GM23338 (cell line): Measurements from ENCODE around the gene CMPK2. TPM values are rescaled to one million over a fixed set of nuclear protein-coding genes. Genes with fewer than 3 reads are reported as not detected.

ENCODE experiments used
- ATAC-seq: fragments of 200-7000 bp; cut with Tn5 transposase; 3 replicates; pipeline ENCODE4 v1.9.1; 2020
- DNase-seq: peaks from one replicate; pipeline ENCODE4 v3.0.0-alpha.2; 2015; ENCODE audit warnings: low spot score
- H2AFZ ChIP-seq: fragments of 200-600 bp; sonication (generic); 2 replicates; pipeline ENCODE4 v1.8.0; 2016; ENCODE audit warnings: antibody characterized with exemption, mild to moderate bottlenecking, moderate library complexity
- H3F3A ChIP-seq: fragments of 200-600 bp; sonication (generic); replicated peaks from 2 replicates; pipeline ENCODE4 v1.8.0; 2017; ENCODE audit warnings: antibody characterized with exemption, mixed run types, low read depth
- H3K27ac ChIP-seq: fragments of 200-600 bp; sonication (generic); 2 replicates; pipeline ENCODE4 v1.6.1; 2016; ENCODE audit warnings: low read depth
- H3K27me3 ChIP-seq: fragments of 200-600 bp; sonication (generic); 2 replicates; pipeline ENCODE4 v1.8.0; 2016; ENCODE audit warnings: mild to moderate bottlenecking, mixed run types, moderate library complexity; ENCODE audit not compliant: insufficient read depth
- H3K36me3 ChIP-seq: fragments of 200-600 bp; sonication (generic); 2 replicates; pipeline ENCODE4 v1.8.0; 2016; ENCODE audit warnings: mild to moderate bottlenecking; ENCODE audit not compliant: insufficient read depth
- H3K4me1 ChIP-seq: fragments of 200-600 bp; sonication (generic); 2 replicates; pipeline ENCODE4 v1.8.0; 2016; ENCODE audit warnings: mild to moderate bottlenecking, moderate library complexity; ENCODE audit not compliant: insufficient read depth
- H3K4me2 ChIP-seq: fragments of 200-600 bp; sonication (generic); 2 replicates; pipeline ENCODE4 v1.7.1; 2017; ENCODE audit warnings: mixed run types
- H3K4me3 ChIP-seq: fragments of 200-600 bp; sonication (generic); 2 replicates; pipeline ENCODE4 v1.6.1; 2016; ENCODE audit warnings: mixed run types
- H3K79me2 ChIP-seq: fragments of 200-600 bp; sonication (generic); replicated peaks from 2 replicates; pipeline ENCODE4 v1.8.0; 2017; ENCODE audit warnings: mild to moderate bottlenecking; ENCODE audit not compliant: insufficient read depth
- H3K9me2 ChIP-seq: fragments of 200-600 bp; sonication (generic); 2 replicates; pipeline ENCODE4 v1.8.0; 2017; ENCODE audit not compliant: insufficient read depth
- H4K20me1 ChIP-seq: fragments of 200-600 bp; sonication (generic); replicated peaks from 2 replicates; pipeline ENCODE4 v1.8.0; 2017; ENCODE audit warnings: mild to moderate bottlenecking; ENCODE audit not compliant: insufficient read depth
- H3K27ac Mint-ChIP-seq: 2 replicates; pipeline ENCODE4 v1.8.0; 2020; ENCODE audit warnings: inconsistent platforms, mild to moderate bottlenecking, moderate library complexity, mixed read lengths
- H3K27me3 Mint-ChIP-seq: 3 replicates; pipeline ENCODE4 v1.8.0; 2022; ENCODE audit warnings: low read depth, mild to moderate bottlenecking, moderate library complexity, mixed read lengths, inconsistent platforms; ENCODE audit not compliant: insufficient read depth, poor library complexity
- H3K36me3 Mint-ChIP-seq: 3 replicates; pipeline ENCODE4 v1.8.0; 2021; ENCODE audit warnings: low read depth, mild to moderate bottlenecking, inconsistent platforms, moderate library complexity, mixed read lengths
- H3K4me1 Mint-ChIP-seq: 3 replicates; pipeline ENCODE4 v1.8.0; 2020; ENCODE audit warnings: mild to moderate bottlenecking, inconsistent platforms, mixed read lengths
- H3K4me3 Mint-ChIP-seq: 3 replicates; pipeline ENCODE4 v1.8.0; 2021; ENCODE audit warnings: moderate library complexity, mild to moderate bottlenecking, inconsistent platforms, mixed read lengths
- H3K9me3 Mint-ChIP-seq: 3 replicates; pipeline ENCODE4 v1.8.0; 2020; ENCODE audit warnings: moderate library complexity, mild to moderate bottlenecking, inconsistent platforms, mixed read lengths
- CREB1 ChIP-seq: fragments of 250-450 bp; sonication (Bioruptor Pico); IDR thresholded peaks from 2 replicates; pipeline ENCODE4 v1.5.0; 2020; ENCODE audit warnings: low read depth, mild to moderate bottlenecking, moderate library complexity
- EZH2 ChIP-seq: fragments of 200-600 bp; sonication (generic); IDR thresholded peaks from one replicate; pipeline ENCODE4 v1.8.0; 2017; ENCODE audit warnings: antibody characterized with exemption, mild to moderate bottlenecking, low read depth; ENCODE audit not compliant: unreplicated experiment
- EZH2phosphoT487 ChIP-seq: fragments of 200-600 bp; sonication (generic); IDR thresholded peaks from one replicate; pipeline ENCODE4 v1.8.1; 2018; ENCODE audit warnings: antibody characterized with exemption; ENCODE audit not compliant: unreplicated experiment
- JUNB ChIP-seq: IDR thresholded peaks from one replicate; pipeline ENCODE4 v1.6.1; 2016; ENCODE audit warnings: antibody characterized with exemption; ENCODE audit not compliant: unreplicated experiment
- NANOG ChIP-seq: IDR thresholded peaks from 2 replicates; pipeline ENCODE4 v1.6.1; 2016; ENCODE audit warnings: antibody characterized with exemption, borderline replicate concordance
- POLR2AphosphoS5 ChIP-seq: IDR thresholded peaks from 2 replicates; pipeline ENCODE4 v1.6.1; 2016; ENCODE audit warnings: antibody characterized with exemption, low read depth
- STAT1 ChIP-seq: IDR thresholded peaks from one replicate; pipeline ENCODE4 v1.6.1; 2016; ENCODE audit warnings: antibody characterized with exemption; ENCODE audit not compliant: unreplicated experiment
- ZNF114 ChIP-seq: fragments of 250-450 bp; sonication (Bioruptor Pico); IDR thresholded peaks from 2 replicates; pipeline ENCODE4 v1.5.0; 2020; ENCODE audit warnings: mild to moderate bottlenecking, moderate library complexity
- polyA plus RNA-seq: library from polyadenylated mRNA; unstranded; fragments of >200 nt; fragmentation: Nextera tagmentation; extraction: Ambion mirVana; gene quantifications from 2 replicates; pipeline ENCODE4 v1.2.1, GENCODE V29; 2016
- total RNA-seq: library from RNA; depleted of rRNA; stranded (reverse); fragments of >200 nt; shearing (Covaris generic); gene quantifications from 2 replicates; pipeline ENCODE4 v1.2.3, GENCODE V29; 2014
- TF ChIP-seq, protein P1 (sequence below): fragments of 250-450 bp; sonication (Bioruptor Pico); IDR thresholded peaks from 2 replicates; pipeline ENCODE4 v1.5.0; 2020; ENCODE audit warnings: mild to moderate bottlenecking, moderate library complexity
- TF ChIP-seq, protein P2 (sequence below): IDR thresholded peaks from one replicate; pipeline ENCODE4 v1.6.1; 2018; ENCODE audit warnings: antibody characterized with exemption; ENCODE audit not compliant: unreplicated experiment
- TF ChIP-seq, protein P3 (sequence below), 2 experiments: fragments of 200-600 bp in 1 of 2; sonication (generic) in 1 of 2; conservative IDR thresholded peaks; 2 replicates each; pipeline versions ENCODE4 v1.5.1 to v1.6.1; 2016 to 2017; ENCODE audit warnings: antibody characterized with exemption in 2 of 2, low read depth in 2 of 2, mild to moderate bottlenecking in 2 of 2, moderate library complexity in 1 of 2

Gene CMPK2
- total and polyA plus RNA-seq, 2 experiments from 2014 or later, result 0.13 to 0.56 TPM

DNA sequence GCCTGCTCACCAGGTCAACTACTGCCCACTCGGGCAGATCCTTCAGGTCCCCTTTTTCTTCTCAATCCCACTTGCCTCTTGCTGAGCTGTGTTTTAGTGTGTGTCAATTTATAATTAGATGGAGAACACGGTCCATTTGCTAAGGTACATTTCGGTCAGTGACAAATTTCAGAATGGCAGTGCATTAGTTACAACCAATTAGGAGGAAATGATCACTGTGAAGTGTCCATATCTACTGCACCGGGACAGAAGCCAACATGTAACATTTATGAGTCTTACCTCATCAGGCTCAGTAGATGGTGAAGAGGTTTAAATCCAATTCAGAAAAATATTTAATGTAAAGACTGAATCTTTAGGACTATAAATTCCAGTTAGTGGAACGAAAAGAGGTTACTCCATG is 47.7 kb downstream of the CMPK2 start:
- Histone ChIP-seq H3K36me3 (no peaks in the 10 kb centered on the region), H2AFZ (no peak overlapping the region), H3K4me3 (no peak overlapping the region), H3K27me3 (no peaks in the 10 kb centered on the region), H3K9me2 (peaks cover 3% of the 10 kb centered on the region; the same call in 1 of the 2 replicates), H4K20me1 (no peaks in the 10 kb centered on the region), H3K4me2 (no peak overlapping the region), H3K27ac (no peak overlapping the region), H3K79me2 (no peaks in the 10 kb centered on the region), H3K4me1 (0 out of 2 replicates have a peak, but pooled peaks cover 2% of the 10 kb centered on the region), H3F3A (no peaks in the 10 kb centered on the region)
- Mint-ChIP-seq H3K36me3 (0 out of 3 replicates have a peak, but pooled peaks cover 5% of the 10 kb centered on the region), H3K4me1 (no peaks in the 10 kb centered on the region), H3K27me3 (no peaks in the 10 kb centered on the region), H3K4me3 (no peak overlapping the region), H3K9me3 (peaks cover 50% of the 10 kb centered on the region), H3K27ac (no peak overlapping the region)
- DNase-seq (no peak), ATAC-seq (no peak)
- TF ChIP-seq CREB1 (CRISPR knock-in tag), result no peak

DNA sequence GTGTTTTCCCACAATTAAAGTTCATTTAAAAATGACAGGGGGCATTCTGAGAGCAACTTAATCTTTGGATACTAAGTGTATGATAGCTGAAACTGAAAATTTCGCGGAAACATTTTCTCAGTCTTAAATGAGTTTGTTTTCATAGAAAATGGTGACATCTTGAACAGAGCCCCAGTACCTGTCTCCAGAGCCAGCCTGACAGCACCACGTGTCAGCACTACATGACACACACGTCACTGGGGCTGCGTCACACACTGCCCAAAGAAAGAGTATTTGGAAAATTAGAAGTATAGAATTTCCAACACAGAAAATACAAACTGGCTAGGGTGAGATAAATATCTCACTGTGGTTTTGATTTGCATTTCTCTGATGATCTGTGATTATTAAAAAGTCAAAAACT is 50.8 kb downstream of the CMPK2 start:
- DNase-seq, result no peak
- Histone ChIP-seq H3K27me3 (no peaks in the 10 kb centered on the region), H3K36me3 (no peaks in the 10 kb centered on the region), H4K20me1 (no peaks in the 10 kb centered on the region), H3F3A (no peaks in the 10 kb centered on the region), H3K27ac (no peak overlapping the region), H3K4me1 (peaks cover 7% of the 10 kb centered on the region; the same call in 1 of the 2 replicates), H3K79me2 (no peaks in the 10 kb centered on the region), H2AFZ (no peak overlapping the region), H3K4me2 (no peak overlapping the region), H3K9me2 (peaks cover 3% of the 10 kb centered on the region; the same call in 1 of the 2 replicates), H3K4me3 (no peak overlapping the region)
- peaks cover 5% of the 10 kb centered on the region for H3K27me3 Mint-ChIP-seq
- no peak overlapping the region for H3K27ac Mint-ChIP-seq
- peaks cover 5% of the 10 kb centered on the region; the same call in 1 of the 3 replicates for H3K36me3 Mint-ChIP-seq
- peaks cover 37% of the 10 kb centered on the region for H3K9me3 Mint-ChIP-seq
- no peak for ATAC-seq
- peaks cover 3% of the 10 kb centered on the region; the same call in 2 of the 3 replicates for H3K4me1 Mint-ChIP-seq
- H3K4me3 Mint-ChIP-seq, result no peak overlapping the region
- TF ChIP-seq, protein P1, sequence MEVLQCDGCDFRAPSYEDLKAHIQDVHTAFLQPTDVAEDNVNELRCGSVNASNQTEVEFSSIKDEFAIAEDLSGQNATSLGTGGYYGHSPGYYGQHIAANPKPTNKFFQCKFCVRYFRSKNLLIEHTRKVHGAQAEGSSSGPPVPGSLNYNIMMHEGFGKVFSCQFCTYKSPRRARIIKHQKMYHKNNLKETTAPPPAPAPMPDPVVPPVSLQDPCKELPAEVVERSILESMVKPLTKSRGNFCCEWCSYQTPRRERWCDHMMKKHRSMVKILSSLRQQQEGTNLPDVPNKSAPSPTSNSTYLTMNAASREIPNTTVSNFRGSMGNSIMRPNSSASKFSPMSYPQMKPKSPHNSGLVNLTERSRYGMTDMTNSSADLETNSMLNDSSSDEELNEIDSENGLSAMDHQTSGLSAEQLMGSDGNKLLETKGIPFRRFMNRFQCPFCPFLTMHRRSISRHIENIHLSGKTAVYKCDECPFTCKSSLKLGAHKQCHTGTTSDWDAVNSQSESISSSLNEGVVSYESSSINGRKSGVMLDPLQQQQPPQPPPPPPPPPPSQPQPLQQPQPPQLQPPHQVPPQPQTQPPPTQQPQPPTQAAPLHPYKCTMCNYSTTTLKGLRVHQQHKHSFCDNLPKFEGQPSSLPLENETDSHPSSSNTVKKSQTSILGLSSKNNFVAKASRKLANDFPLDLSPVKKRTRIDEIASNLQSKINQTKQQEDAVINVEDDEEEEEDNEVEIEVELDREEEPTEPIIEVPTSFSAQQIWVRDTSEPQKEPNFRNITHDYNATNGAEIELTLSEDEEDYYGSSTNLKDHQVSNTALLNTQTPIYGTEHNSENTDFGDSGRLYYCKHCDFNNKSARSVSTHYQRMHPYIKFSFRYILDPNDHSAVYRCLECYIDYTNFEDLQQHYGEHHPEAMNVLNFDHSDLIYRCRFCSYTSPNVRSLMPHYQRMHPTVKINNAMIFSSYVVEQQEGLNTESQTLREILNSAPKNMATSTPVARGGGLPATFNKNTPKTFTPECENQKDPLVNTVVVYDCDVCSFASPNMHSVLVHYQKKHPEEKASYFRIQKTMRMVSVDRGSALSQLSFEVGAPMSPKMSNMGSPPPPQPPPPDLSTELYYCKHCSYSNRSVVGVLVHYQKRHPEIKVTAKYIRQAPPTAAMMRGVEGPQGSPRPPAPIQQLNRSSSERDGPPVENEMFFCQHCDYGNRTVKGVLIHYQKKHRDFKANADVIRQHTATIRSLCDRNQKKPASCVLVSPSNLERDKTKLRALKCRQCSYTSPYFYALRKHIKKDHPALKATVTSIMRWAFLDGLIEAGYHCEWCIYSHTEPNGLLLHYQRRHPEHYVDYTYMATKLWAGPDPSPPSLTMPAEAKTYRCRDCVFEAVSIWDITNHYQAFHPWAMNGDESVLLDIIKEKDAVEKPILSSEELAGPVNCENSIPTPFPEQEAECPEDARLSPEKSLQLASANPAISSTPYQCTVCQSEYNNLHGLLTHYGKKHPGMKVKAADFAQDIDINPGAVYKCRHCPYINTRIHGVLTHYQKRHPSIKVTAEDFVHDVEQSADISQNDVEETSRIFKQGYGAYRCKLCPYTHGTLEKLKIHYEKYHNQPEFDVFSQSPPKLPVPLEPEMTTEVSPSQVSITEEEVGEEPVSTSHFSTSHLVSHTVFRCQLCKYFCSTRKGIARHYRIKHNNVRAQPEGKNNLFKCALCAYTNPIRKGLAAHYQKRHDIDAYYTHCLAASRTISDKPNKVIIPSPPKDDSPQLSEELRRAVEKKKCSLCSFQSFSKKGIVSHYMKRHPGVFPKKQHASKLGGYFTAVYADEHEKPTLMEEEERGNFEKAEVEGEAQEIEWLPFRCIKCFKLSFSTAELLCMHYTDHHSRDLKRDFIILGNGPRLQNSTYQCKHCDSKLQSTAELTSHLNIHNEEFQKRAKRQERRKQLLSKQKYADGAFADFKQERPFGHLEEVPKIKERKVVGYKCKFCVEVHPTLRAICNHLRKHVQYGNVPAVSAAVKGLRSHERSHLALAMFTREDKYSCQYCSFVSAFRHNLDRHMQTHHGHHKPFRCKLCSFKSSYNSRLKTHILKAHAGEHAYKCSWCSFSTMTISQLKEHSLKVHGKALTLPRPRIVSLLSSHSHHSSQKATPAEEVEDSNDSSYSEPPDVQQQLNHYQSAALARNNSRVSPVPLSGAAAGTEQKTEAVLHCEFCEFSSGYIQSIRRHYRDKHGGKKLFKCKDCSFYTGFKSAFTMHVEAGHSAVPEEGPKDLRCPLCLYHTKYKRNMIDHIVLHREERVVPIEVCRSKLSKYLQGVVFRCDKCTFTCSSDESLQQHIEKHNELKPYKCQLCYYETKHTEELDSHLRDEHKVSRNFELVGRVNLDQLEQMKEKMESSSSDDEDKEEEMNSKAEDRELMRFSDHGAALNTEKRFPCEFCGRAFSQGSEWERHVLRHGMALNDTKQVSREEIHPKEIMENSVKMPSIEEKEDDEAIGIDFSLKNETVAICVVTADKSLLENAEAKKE (CRISPR knock-in tag), result no peak
- TF ChIP-seq POLR2AphosphoS5 (no peak), STAT1 (no peak), ZNF114 (no peak), EZH2 (no peak), NANOG (no peak), CREB1 (CRISPR knock-in tag) (no peak), JUNB (no peak), EZH2phosphoT487 (no peak)
- TF ChIP-seq, protein P2, sequence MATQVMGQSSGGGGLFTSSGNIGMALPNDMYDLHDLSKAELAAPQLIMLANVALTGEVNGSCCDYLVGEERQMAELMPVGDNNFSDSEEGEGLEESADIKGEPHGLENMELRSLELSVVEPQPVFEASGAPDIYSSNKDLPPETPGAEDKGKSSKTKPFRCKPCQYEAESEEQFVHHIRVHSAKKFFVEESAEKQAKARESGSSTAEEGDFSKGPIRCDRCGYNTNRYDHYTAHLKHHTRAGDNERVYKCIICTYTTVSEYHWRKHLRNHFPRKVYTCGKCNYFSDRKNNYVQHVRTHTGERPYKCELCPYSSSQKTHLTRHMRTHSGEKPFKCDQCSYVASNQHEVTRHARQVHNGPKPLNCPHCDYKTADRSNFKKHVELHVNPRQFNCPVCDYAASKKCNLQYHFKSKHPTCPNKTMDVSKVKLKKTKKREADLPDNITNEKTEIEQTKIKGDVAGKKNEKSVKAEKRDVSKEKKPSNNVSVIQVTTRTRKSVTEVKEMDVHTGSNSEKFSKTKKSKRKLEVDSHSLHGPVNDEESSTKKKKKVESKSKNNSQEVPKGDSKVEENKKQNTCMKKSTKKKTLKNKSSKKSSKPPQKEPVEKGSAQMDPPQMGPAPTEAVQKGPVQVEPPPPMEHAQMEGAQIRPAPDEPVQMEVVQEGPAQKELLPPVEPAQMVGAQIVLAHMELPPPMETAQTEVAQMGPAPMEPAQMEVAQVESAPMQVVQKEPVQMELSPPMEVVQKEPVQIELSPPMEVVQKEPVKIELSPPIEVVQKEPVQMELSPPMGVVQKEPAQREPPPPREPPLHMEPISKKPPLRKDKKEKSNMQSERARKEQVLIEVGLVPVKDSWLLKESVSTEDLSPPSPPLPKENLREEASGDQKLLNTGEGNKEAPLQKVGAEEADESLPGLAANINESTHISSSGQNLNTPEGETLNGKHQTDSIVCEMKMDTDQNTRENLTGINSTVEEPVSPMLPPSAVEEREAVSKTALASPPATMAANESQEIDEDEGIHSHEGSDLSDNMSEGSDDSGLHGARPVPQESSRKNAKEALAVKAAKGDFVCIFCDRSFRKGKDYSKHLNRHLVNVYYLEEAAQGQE, result no peak
- TF ChIP-seq, protein P3, sequence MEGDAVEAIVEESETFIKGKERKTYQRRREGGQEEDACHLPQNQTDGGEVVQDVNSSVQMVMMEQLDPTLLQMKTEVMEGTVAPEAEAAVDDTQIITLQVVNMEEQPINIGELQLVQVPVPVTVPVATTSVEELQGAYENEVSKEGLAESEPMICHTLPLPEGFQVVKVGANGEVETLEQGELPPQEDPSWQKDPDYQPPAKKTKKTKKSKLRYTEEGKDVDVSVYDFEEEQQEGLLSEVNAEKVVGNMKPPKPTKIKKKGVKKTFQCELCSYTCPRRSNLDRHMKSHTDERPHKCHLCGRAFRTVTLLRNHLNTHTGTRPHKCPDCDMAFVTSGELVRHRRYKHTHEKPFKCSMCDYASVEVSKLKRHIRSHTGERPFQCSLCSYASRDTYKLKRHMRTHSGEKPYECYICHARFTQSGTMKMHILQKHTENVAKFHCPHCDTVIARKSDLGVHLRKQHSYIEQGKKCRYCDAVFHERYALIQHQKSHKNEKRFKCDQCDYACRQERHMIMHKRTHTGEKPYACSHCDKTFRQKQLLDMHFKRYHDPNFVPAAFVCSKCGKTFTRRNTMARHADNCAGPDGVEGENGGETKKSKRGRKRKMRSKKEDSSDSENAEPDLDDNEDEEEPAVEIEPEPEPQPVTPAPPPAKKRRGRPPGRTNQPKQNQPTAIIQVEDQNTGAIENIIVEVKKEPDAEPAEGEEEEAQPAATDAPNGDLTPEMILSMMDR (conservative IDR thresholded peaks at IDR 0.05; ENCODE audit: low read depth in 2 of 2), result no peak
